DMS 273 (cell line): ENCODE data around the gene TMEM116.
"Not testable (repeated sequence)": the region's sequence is repeated elsewhere in the genome, so short reads cannot be mapped to it uniquely, and the experiment has no call there.

Experiments used
- DNase-seq: peaks from one replicate; lab custom pipeline; 2025; ENCODE audit not compliant: unreplicated experiment; lab: John Stamatoyannopoulos, UW

Gene TMEM116

DNA sequence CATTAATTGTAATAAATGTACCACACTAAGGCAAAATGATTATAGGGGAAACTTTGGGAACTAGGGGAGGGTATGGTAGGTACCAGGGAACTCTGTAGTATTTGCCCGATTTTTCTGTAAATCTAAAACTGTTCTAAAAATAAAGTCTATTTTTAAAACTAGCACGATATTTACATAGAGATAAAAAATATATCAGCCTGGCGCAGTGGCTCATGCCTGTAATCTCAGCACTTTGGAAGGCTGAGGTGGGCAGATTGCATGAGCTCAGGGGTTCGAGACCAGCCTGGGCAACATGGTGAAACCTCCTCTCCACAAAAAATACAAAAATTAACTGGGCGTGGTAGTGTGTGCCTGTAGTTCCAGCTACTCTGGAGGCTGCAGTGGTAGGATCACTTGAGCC, 32.4 kb downstream of the TMEM116 start:
- no peak for DNase-seq

DNA sequence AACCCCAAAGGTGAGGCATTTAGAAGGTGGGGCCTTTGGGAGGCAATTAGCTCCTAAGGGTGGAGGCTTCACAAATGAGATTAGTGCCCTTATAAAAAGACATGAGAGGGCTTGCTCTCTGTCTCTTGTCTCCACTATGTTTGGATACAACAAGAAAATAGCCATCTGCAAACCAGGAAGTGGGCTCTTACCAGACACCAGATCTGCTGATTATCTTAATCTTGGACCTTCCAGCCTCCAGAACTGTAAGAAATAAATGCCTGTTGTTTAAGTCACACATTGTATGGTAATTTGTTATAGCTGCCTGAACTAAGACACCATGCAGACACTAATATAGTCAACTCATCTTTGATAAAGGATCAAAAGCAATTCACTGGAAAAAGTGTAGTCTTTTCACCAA, 34.4 kb downstream of the TMEM116 start:
- DNase-seq, result no peak

DNA sequence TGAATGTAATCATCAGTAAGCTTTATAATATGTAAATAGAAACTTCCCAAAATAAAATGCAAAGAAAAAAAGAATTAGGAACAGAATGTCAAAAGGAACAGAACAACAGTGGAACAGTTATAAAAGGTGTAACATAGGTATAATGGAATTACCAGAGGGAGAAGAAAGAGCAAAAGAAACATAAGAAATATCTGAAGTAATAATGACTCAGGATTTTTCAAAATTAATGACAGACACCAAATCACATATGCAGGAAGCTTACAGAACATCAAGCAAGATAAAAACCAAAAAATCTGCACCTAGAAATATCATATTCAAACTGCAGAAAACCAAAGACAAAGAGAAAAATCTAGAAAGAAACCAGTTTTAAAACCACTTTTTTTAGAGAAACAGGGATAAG, 36.1 kb downstream of the TMEM116 start:
- DNase-seq, result no peak

DNA sequence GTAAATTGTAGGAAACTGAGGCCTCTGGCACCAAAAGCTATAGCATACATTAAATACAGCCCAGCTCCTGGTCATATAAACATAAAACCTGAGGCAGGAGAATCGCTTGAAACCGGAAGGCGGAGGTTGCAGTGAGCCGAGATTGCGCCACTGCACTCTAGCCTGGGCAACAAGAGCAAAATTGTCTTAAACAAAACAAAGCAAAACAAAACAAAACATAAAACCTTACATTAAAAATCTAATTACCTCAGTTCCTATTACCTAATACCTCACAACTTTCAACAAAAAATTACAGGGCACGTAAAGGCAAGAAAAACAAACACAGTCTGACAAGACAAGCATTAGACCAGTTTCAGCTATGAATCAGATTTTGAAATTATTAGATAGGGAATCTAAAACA, 36.7 kb downstream of the TMEM116 start:
- DNase-seq, result no peak

DNA sequence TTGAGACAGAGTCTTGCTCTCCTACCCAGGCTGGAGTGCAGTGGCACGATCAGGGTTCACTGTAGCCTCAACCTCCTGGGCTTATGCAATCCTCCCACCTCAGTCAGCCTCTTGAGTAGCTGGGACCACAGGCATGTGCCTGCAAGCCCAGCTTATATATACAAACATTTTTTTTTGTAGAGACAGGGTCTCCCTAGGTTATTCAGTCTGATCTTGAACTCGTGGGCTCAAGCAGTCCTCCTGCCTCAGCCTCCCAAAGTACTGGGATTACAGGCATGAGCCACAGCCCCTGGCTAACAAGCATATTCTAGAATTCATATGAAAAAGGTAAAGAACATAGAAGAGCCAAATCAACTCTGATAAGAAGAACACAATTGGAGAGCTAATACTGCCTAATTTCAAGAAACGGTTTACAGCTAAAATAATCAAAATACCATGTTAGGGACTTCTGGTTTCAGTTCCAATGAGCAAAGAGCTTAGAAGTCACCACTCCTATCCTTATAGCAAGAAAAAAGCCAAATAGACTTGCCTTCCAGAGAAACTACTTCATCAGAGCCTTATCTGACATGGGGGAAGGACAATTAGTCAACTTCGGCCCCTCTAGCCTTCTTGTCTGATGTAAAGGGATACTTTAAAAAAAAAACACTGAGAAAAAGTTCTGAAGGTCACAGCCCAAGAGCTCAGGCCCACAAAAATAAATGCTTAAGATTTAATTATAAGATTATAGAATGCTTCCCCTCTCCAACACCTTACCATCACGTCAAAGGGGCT, 37.6 kb downstream of the TMEM116 start:
- DNase-seq, result no peak

DNA sequence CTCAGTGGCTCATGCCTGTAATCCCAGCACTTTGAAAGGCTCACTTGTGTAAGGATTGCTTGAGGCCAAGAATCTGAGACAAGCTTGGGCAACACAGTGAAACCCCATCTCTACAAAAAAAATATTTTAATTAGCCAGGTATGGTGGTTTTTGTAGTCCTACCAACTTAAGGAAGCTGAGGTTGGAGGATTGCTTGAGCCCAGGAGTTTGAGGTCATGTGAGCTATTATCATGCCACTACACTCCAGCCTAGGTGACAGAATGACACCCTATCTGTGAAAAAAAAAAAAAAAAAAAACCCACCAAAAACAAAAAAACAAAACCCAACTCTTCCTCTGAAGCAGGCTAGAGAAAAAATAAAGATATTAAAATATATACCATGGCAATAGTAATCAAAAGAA, 41.2 kb downstream of the TMEM116 start:
- DNase-seq, result no peak

DNA sequence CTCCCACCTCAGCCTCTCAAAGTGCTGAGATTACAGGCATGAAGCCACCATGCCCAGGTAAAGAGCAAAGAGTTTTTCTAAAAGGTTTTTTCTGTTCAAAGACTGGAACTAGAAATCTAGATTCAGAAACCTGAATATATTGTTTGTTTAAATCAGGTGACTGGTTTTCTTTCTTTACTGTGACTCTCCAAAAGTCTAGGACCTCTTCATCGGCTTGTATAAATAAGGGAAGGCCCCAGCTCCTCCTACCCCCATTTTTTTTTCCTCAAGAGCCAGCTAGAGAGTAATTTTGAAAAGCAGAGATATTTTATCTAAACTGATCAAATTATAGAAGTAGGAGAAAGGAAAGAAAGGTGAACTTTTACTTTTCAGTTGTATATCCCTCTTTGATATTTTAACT, 48.0 kb downstream of the TMEM116 start:
- no peak for DNase-seq

DNA sequence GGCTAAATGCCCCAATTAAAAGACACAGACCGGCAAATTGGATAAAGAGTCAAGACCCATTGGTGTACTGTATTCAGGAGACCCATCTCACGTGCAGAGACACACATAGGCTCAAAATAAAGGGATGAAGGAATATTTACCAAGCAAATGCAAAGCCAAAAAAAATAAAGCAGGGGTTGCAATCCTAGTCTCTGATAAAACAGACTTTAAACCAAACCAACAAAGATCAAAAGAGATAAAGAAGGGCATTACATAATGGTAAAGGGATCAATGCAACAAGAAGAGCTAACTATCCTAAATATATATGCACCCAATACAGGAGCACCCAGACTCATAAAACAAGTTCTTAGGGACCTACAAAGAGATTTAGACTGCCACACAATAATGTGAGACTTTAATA, 53.4 kb downstream of the TMEM116 start:
- not testable (repeated sequence) for DNase-seq

DNA sequence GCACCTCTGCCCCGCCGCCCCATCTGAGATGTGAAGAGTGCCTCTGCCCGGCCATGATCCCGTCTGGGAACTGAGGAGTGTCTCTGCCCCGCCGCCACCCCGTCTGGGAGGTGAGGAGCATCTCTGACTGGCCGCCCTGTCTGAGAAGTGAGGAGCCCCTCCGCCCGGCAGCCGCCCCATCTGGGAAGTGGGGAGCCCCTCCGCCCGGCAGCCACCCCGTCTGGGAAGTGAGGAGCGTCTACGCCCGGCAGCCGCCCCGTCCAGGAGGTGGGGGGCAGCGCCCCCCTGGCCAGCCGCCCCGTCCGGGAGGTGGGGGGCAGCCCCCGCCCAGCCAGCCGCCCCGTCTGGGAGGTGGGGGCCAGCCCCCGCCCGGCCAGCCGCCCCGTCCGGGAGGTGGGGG, 55.7 kb downstream of the TMEM116 start:
- not testable (repeated sequence) for DNase-seq

DNA sequence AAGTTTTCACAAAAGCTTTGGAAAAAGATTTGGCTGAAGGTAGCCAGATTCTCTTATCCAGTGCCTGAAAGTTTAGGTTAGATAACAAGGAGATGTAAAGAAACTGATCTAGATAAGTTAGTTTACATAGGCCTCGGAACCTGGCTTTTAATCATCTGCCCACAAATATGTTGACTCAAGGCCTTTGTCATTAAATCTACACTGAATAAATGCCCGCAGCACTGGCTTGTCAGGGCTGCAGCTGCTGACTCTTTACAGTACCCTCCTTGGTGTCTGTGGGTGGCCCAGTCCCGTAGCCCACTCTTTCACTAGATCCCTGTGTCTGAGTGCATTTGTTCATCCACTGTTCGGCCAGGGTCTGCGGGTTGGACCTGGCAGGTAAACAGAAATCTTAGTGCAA, 58.0 kb downstream of the TMEM116 start:
- DNase-seq, result no peak

DNA sequence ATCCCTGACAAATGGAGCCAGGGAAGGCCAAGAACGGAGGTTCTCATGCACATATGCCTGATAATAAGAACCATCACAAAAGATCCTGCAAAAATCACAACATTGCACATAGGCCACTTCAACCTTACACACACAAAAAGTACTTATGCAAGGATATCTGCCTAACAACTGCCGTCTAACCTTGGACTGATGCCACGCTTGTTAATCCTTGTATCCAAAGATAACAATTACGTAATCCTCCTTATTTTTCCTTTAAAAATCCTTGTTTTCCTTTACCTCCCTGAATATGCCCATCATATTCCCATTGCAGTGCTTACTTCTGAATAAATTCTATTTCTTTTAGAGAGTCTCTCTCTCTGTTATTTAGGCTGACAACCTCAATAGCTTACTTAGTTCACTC, 59.5 kb downstream of the TMEM116 start:
- DNase-seq, result no peak

DNA sequence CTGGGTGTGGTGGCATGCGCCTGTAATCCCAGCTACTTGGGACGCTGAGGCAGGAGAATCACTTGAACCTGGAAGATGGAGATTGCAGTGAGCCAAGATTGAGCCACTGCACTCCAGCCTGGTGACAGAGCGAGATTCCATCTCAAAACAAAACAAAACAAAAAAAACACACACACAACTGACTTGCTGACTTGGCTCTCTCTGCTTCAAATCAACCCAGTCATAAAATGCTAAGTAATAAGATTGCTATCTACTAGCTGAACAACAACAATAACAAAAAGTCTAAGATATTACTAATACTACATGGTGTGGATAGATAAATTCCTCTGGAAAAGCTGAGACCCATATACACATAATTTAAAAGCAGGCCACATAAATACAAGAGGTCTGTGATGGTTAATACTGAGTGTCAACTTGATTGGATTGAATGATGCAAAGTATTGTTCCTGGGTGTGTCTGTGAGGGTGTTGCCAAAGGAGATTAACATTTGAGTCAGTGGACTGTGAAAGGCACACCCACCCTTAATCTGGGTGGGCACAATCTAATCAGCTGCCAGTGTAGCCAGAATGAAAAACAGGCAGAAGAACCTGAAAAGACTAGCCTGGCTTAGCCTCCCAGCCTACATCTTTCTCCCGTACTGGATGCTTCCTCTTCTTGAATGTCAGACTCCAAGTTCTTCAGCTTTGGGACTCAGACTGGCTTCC, 60.7 kb downstream of the TMEM116 start:
- DNase-seq, result not testable (repeated sequence)

DNA sequence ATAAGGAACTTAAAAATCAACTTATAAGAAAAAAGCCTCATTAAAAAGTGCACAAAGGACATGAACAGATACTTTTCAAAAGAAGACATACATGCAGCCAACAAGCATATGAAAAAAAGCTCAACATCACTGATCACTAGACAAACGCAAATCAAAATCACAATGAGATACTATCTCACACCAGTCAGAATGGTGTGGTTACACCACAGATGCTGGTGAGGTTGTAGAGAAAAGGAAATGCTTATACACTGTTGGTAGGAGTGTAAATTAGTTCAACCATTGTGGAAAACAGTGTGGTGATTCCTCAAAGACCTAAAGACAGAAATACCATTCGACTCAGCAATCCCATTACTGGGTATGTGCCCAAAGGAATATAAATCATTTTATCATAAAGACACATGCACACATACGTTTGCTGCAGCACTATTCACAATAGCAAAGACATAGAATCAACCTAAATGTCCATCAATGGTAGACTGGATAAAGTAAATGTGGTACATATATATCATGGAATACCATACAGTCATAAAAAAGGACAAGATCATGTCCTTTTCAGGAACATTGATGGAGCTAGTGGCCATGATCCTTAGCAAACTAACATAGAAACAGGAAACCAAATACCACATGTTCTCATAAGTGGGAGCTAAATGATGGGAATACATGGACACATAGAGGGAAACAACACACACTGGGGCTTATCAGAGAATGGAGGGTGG, 61.8 kb downstream of the TMEM116 start:
- DNase-seq, result not testable (repeated sequence)

DNA sequence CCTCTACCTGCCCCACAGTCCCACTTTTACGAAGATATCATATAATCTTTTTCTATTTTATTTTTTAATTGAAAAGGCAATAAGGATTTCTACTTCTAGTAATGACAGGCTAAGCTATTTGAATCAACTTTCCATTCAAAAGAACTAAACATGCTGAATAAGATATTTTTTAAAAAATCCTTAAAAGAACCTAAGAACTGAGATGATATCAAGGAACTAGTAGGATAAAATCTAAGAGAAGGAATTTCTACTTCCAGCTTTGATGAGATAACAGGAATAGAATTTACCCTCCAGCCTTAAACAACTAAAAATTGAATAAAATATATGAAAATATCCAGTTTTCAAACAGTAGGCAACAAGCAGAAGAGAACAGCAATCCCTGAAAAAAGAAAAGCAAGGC, 69.0 kb downstream of the TMEM116 start:
- no peak for DNase-seq

DNA sequence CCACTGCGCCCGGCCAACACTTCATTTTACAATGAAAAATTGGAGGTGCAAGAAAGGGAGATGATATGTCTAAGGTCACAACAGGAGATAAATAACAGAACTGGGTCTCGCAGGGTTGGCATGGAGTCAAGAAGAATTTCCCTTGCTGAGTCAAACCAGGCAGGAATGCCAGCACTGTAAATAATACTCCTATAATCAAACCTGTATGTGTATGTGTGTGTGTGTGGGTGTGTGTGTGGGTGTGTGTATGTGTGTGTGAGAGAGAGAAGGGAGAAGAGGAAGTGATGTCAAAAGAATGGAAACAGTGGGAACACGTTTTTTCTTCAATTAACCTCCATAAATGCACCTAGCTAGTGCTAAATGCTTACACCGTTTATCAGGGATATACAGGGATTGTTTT, 70.4 kb downstream of the TMEM116 start:
- DNase-seq, result peak; percentile 4

DNA sequence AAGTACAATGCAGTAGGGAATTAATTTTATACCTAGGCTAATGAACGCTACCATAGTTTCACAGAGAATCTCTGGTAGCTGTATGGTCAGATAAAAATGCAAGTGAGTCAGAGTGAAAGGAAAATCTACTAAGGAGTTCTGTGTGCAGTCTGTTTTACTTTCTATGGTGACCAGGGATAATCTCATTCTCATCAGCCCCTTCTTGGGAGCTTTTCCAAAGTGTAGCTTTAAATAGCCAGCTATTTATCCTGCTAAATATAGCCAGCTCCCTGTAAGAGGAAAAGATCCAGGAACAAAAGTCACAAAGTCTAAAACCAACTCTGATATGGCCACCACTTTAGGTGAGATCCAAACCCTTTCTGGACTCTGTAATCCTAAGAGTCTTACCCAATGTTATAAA, 75.5 kb downstream of the TMEM116 start:
- no peak for DNase-seq

DNA sequence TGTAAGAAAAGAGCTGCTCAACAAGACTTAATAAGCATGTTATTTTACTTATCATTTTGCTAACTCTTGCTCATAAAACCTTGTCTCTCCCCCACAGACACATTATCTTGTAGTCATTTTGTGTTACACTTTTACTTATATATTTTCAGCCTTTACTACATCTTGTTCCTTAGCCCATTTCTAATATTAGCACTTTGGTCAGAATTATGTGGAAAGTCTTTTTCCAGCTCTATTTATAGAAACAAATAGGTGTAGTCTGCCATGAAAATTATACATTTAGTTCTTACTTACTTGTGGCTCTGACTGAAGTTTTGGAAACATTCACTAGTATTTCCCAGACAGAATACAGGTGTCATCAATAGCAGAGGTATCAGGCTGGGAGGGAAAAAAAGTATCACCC, 76.1 kb downstream of the TMEM116 start:
- no peak for DNase-seq

DNA sequence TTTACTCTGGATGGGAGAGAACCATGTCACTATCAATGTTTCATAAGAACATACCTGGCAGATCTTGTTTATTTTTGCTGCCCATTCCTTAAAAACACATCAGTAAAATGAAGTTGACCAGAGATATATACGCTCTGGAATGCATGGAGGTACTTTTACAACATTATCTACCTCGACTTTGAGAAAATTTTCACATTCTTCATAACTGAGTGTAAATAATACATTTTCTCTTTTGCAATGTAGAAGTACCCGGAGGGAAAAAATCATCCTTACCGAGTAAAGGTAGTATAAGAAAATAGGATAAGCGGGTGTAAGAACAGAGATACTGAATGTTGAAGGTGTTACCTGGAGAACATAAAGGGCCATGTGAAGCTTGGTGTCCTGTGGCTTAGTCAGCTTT, 80.7 kb downstream of the TMEM116 start:
- DNase-seq, result no peak

DNA sequence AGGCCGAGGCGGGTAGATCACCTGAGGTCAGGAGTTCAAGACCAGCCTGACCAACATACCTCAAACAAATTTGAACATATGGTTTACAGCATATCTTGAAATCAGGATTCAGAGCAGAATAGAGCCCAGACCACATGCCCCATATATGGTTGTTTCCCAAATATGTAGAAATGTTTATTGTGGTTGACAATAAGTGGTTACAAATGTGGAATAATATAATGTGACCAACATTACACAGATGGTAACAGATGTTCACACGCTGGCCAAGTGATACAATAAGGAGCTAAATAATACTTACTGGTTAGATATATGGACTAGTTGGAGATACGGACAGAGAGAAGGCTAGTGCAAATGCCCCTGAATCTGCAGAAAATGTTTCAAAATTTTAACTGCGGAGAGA, 85.6 kb downstream of the TMEM116 start:
- DNase-seq, result no peak

DNA sequence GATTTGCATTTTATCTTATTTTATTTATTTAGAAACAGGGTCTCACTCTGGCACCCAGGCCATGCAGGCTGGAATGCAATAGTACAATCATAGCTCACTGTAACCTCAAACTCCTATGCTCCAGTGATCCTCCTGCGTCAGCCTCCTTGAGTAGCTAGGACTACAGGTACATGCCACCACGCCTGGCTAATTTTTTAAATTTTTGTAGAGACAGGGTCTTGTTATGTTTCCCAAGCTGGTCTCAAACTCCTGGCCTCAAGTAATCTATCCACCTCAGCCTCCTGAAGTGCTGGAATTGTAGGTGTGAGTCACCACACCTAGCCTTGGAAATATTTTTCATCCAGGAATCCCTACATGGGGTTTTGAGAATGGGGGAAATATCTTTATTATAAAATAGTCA, 86.3 kb downstream of the TMEM116 start:
- DNase-seq, result no peak

DNA sequence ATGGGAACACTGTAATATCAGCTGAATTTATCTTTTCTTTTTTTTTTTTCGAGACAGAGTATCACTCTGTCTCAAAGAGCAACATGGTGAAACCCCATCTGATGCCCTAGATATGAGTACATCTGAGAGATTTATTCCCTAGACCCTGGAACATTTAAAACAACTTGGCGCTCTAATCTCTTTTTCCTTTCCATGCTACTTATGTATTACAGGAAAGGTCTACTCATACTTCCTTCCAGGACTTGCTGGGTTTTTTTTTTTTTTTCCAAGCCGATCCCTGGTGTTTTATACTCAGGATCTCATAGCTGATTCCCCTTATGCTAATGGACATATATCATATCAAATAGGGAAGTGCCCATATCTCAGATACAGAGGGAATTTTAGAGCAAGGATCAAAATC, 87.8 kb downstream of the TMEM116 start:
- no peak for DNase-seq

DNA sequence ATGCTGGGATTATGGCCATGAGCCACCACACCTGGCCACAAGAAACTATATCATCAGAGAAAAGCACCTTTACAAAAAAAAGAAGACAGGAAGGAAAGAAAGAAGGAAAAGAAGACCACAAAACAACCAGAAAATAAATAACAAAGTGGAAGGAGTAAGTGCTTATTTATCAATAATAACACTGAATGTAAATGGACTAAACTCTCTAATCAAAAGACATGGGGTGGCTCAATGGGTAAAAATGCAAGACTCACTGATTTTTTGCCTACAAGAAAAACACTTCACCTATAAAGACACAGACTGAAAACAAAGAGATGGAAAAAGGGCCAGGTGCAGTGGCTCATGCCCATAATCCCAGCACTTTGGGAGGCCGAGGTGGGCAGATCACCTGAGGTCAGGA, 105.2 kb downstream of the TMEM116 start:
- no peak for DNase-seq
